ENCODE results near the gene YWHAQ.

GRCh38 chr2:9674891-9675414, 44.2 kb upstream of the YWHAQ start:
- TF ChIP-seq USF2 (IDR thresholded peaks at IDR 0.05; ENCODE audit: low read depth, low read length) (no peak), FOS (IDR thresholded peaks at IDR 0.05; ENCODE audit: low read depth, low read length) (no peak), CEBPB (IDR thresholded peaks at IDR 0.05; ENCODE audit: low read depth, low read length) (no peak), BHLHE40 (IDR thresholded peaks at IDR 0.05; ENCODE audit: low read depth, low read length) (no peak), CTCF (conservative IDR thresholded peaks at IDR 0.05; ENCODE audit: low read depth, low read length) (no peak), POLR2A (IDR thresholded peaks at IDR 0.05; ENCODE audit: low read depth, low read length) (no peak), RCOR1 (IDR thresholded peaks at IDR 0.05; ENCODE audit: insufficient replicate concordance, low read length) (no peak), RAD21 (IDR thresholded peaks at IDR 0.05; ENCODE audit: low read length) (no peak), ELK1 (IDR thresholded peaks at IDR 0.05; ENCODE audit: borderline replicate concordance, low read depth, low read length) (no peak)
